Mesendoderm (in vitro differentiated cells): ENCODE results near the gene MRC1.

Experiments
- DNase-seq: peaks from one replicate; pipeline ENCODE4 v3.0.0; 2013
- H2AK5ac ChIP-seq: 2 replicates; pipeline ENCODE4 v1.6.1; 2013; ENCODE audit warnings: low read length, inconsistent platforms
- H2BK120ac ChIP-seq: 2 replicates; pipeline ENCODE4 v1.6.1; 2013; ENCODE audit warnings: low read depth, mild to moderate bottlenecking, low read length, moderate library complexity, mixed read lengths
- H2BK15ac ChIP-seq: replicated peaks from 2 replicates; pipeline ENCODE4 v1.6.1; 2013; ENCODE audit warnings: low read depth, mild to moderate bottlenecking, moderate library complexity
- H2BK5ac ChIP-seq: 2 replicates; pipeline ENCODE4 v1.6.1; 2013; ENCODE audit warnings: low read length, inconsistent platforms
- H3K18ac ChIP-seq: 2 replicates; pipeline ENCODE4 v1.6.1; 2013; ENCODE audit warnings: mild to moderate bottlenecking, low read length, mixed read lengths
- H3K23ac ChIP-seq: one replicate; pipeline ENCODE4 v1.6.1; 2013; ENCODE audit warnings: low read length
- H3K27ac ChIP-seq: 2 replicates; pipeline ENCODE4 v1.5.1; 2013; ENCODE audit warnings: low read depth, mild to moderate bottlenecking, inconsistent platforms, low read length, moderate library complexity
- H3K27me3 ChIP-seq: 2 replicates; pipeline ENCODE4 v1.6.1; 2013; ENCODE audit warnings: low read length, control low read depth, mild to moderate bottlenecking, inconsistent platforms; ENCODE audit not compliant: insufficient read depth, poor library complexity
- H3K36me3 ChIP-seq: 2 replicates; pipeline ENCODE4 v1.6.1; 2013; ENCODE audit warnings: low read length, inconsistent platforms; ENCODE audit not compliant: control insufficient read depth, insufficient read depth
- H3K4ac ChIP-seq: one replicate; pipeline ENCODE4 v1.6.1; 2013; ENCODE audit warnings: low read depth, mild to moderate bottlenecking, low read length, moderate library complexity
- H3K4me1 ChIP-seq: 2 replicates; pipeline ENCODE4 v1.6.1; 2013; ENCODE audit warnings: low read depth, low read length, inconsistent platforms; ENCODE audit not compliant: control insufficient read depth
- H3K4me2 ChIP-seq: 2 replicates; pipeline ENCODE4 v1.6.1; 2013; ENCODE audit warnings: low read length
- H3K4me3 ChIP-seq: 2 replicates; pipeline ENCODE4 v1.5.1; 2013; ENCODE audit warnings: mild to moderate bottlenecking, low read length
- H3K56ac ChIP-seq: one replicate; pipeline ENCODE4 v1.6.1; 2013; ENCODE audit warnings: low read length
- H3K79me1 ChIP-seq: 2 replicates; pipeline ENCODE4 v1.6.1; 2013; ENCODE audit warnings: low read length, inconsistent platforms
- H3K79me2 ChIP-seq: 2 replicates; pipeline ENCODE4 v1.6.1; 2013; ENCODE audit warnings: mild to moderate bottlenecking, low read length; ENCODE audit not compliant: control insufficient read depth, insufficient read depth
- H3K9ac ChIP-seq: 2 replicates; pipeline ENCODE4 v1.6.1; 2013; ENCODE audit warnings: low read length, inconsistent platforms
- H4K5ac ChIP-seq: one replicate; pipeline ENCODE4 v1.6.1; 2013; ENCODE audit warnings: low read length
- H4K8ac ChIP-seq: one replicate; pipeline ENCODE4 v1.6.1; 2013; ENCODE audit warnings: low read depth, mild to moderate bottlenecking, control low read depth, low read length, moderate library complexity
- WGBS: extraction: QIAGEN DNeasy Blood & Tissue Kit; methylation state at CpG from one replicate; pipeline ENCODE4 v1.1.7; 2013; ENCODE audit warnings: low lambda C conversion rate, missing lambda C conversion rate; ENCODE audit not compliant: insufficient coverage; ENCODE audit errors: extremely low coverage; 5-methylcytosine and 5-hydroxymethylcytosine counted together

Gene MRC1

GRCh38 chr10:17872191-17873091 lies 63.3 kb downstream of the MRC1 start:
- Histone ChIP-seq H2BK5ac (no peak overlapping the region), H3K79me2 (no peaks in the 10 kb centered on the region), H3K4me2 (no peak overlapping the region), H3K4ac (no peak overlapping the region), H3K23ac (no peak overlapping the region), H3K27ac (no peak overlapping the region), H4K5ac (no peak overlapping the region), H3K27me3 (no peaks in the 10 kb centered on the region), H3K79me1 (no peaks in the 10 kb centered on the region), H2BK15ac (no peak overlapping the region), H3K4me3 (no peak overlapping the region), H2BK120ac (no peak overlapping the region), H3K4me1 (no peaks in the 10 kb centered on the region), H2AK5ac (no peak overlapping the region), H3K56ac (no peak overlapping the region), H3K36me3 (no peaks in the 10 kb centered on the region), H3K18ac (no peak overlapping the region), H3K9ac (no peak overlapping the region), H4K8ac (no peak overlapping the region)
- DNase-seq, result peak; percentile 49
- no CpG with 5 or more reads among the region's 8 CpGs for WGBS

GRCh38 chr10:17873946-17874345 lies 64.8 kb downstream of the MRC1 start:
- no peak overlapping the region for H3K9ac ChIP-seq
- H3K23ac ChIP-seq, result no peak overlapping the region
- no peak overlapping the region for H3K27ac ChIP-seq
- no CpG with 5 or more reads among the region's 2 CpGs for WGBS
- H2BK120ac ChIP-seq, result no peak overlapping the region
- H3K56ac ChIP-seq, result no peak overlapping the region
- no peaks in the 10 kb centered on the region for H3K79me1 ChIP-seq
- H4K8ac ChIP-seq, result no peak overlapping the region
- H2BK15ac ChIP-seq, result no peak overlapping the region
- no peak overlapping the region for H4K5ac ChIP-seq
- no peaks in the 10 kb centered on the region for H3K27me3 ChIP-seq
- no peak overlapping the region for H2AK5ac ChIP-seq
- no peak overlapping the region for H3K4ac ChIP-seq
- H3K4me1 ChIP-seq, result no peaks in the 10 kb centered on the region
- H3K36me3 ChIP-seq, result no peaks in the 10 kb centered on the region
- no peak for DNase-seq
- no peak overlapping the region for H3K4me2 ChIP-seq
- H3K79me2 ChIP-seq, result no peaks in the 10 kb centered on the region
- H3K18ac ChIP-seq, result no peak overlapping the region
- H3K4me3 ChIP-seq, result no peak overlapping the region
- no peak overlapping the region for H2BK5ac ChIP-seq

DNA sequence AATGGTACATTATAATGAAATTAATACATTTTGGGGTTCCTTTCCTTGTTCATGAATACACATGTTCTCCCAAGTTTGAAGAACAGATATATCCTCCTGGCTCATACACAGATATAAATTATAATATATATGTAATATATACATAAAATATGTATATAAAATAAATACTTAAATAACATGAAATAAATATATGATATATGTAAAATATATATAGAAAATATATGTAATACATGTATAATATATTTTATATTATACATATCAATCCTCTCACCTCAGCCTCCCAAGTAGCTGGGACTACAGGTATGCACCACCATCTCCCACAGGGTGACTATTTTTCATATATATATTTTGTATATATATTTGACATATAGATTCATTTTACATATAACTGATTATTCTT lies 68.0 kb downstream of the MRC1 start:
- H4K5ac ChIP-seq, result no peak overlapping the region
- no peak overlapping the region for H3K4me2 ChIP-seq
- no peaks in the 10 kb centered on the region for H3K36me3 ChIP-seq
- H3K79me1 ChIP-seq, result no peaks in the 10 kb centered on the region
- no peak overlapping the region for H2BK5ac ChIP-seq
- H3K27me3 ChIP-seq, result no peaks in the 10 kb centered on the region
- H3K79me2 ChIP-seq, result no peaks in the 10 kb centered on the region
- H3K4me3 ChIP-seq, result no peak overlapping the region
- no peak overlapping the region for H2BK15ac ChIP-seq
- H3K18ac ChIP-seq, result no peak overlapping the region
- no peak overlapping the region for H2BK120ac ChIP-seq
- H3K9ac ChIP-seq, result no peak overlapping the region
- H3K4me1 ChIP-seq, result no peaks in the 10 kb centered on the region
- no peak overlapping the region for H2AK5ac ChIP-seq
- no peak overlapping the region for H4K8ac ChIP-seq
- H3K27ac ChIP-seq, result no peak overlapping the region
- no peak overlapping the region for H3K4ac ChIP-seq
- no peak overlapping the region for H3K56ac ChIP-seq
- DNase-seq, result no peak
- H3K23ac ChIP-seq, result no peak overlapping the region

DNA sequence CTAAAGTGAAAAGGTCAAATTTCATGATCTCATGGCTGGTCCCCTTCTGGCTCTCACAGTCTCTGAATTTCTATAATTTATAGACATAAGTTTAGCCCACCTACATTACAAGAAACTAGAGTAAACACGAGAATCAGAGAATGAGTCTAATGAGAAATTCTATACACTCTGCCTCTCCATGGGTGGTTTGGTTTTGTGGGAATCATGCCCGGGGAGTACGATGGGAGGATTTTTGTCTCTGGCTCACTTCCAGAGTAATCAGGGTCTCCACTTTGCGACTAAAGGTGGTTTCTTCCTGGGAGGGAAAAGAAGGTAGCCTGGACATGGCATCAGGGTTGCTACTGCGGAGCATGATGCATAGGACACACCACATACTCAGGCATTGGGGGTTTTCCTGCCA lies 69.7 kb downstream of the MRC1 start:
- no peak overlapping the region for H3K9ac ChIP-seq
- no peak overlapping the region for H3K4me3 ChIP-seq
- no peak overlapping the region for H3K27ac ChIP-seq
- no peak overlapping the region for H2BK120ac ChIP-seq
- H3K56ac ChIP-seq, result no peak overlapping the region
- H3K27me3 ChIP-seq, result no peaks in the 10 kb centered on the region
- no peak overlapping the region for H4K5ac ChIP-seq
- no peak overlapping the region for H2BK15ac ChIP-seq
- no peak for DNase-seq
- no peaks in the 10 kb centered on the region for H3K4me1 ChIP-seq
- H3K79me2 ChIP-seq, result no peaks in the 10 kb centered on the region
- H2AK5ac ChIP-seq, result no peak overlapping the region
- no peak overlapping the region for H3K18ac ChIP-seq
- H3K36me3 ChIP-seq, result no peaks in the 10 kb centered on the region
- no peak overlapping the region for H2BK5ac ChIP-seq
- no peak overlapping the region for H4K8ac ChIP-seq
- WGBS, result no CpG with 5 or more reads among the region's 5 CpGs
- H3K23ac ChIP-seq, result no peak overlapping the region
- no peak overlapping the region for H3K4me2 ChIP-seq
- H3K79me1 ChIP-seq, result no peaks in the 10 kb centered on the region
- no peak overlapping the region for H3K4ac ChIP-seq

GRCh38 chr10:17880601-17881000 lies 71.5 kb downstream of the MRC1 start:
- Histone ChIP-seq H2BK15ac (no peak overlapping the region), H4K5ac (no peak overlapping the region), H4K8ac (no peak overlapping the region), H2BK5ac (no peak overlapping the region), H2BK120ac (no peak overlapping the region), H3K4me2 (no peak overlapping the region), H3K4me1 (no peaks in the 10 kb centered on the region), H3K18ac (no peak overlapping the region), H3K36me3 (no peaks in the 10 kb centered on the region), H3K79me2 (no peaks in the 10 kb centered on the region), H3K27me3 (no peaks in the 10 kb centered on the region), H3K27ac (no peak overlapping the region), H3K56ac (no peak overlapping the region), H3K9ac (no peak overlapping the region), H3K4me3 (no peak overlapping the region), H2AK5ac (no peak overlapping the region), H3K23ac (no peak overlapping the region), H3K79me1 (no peaks in the 10 kb centered on the region), H3K4ac (no peak overlapping the region)
- no CpG with 5 or more reads among the region's 3 CpGs for WGBS
- DNase-seq, result no peak

GRCh38 chr10:17882557-17882956 lies 73.4 kb downstream of the MRC1 start:
- Histone ChIP-seq H3K4me3 (no peak overlapping the region), H3K4me2 (no peak overlapping the region), H4K5ac (no peak overlapping the region), H3K36me3 (no peaks in the 10 kb centered on the region), H3K27ac (no peak overlapping the region), H2BK15ac (no peak overlapping the region), H3K23ac (no peak overlapping the region), H3K4ac (no peak overlapping the region), H3K18ac (no peak overlapping the region), H3K56ac (no peak overlapping the region), H2BK120ac (no peak overlapping the region), H2AK5ac (no peak overlapping the region), H2BK5ac (no peak overlapping the region), H3K4me1 (no peaks in the 10 kb centered on the region), H4K8ac (no peak overlapping the region), H3K9ac (no peak overlapping the region), H3K79me2 (no peaks in the 10 kb centered on the region), H3K79me1 (no peaks in the 10 kb centered on the region), H3K27me3 (no peaks in the 10 kb centered on the region)
- DNase-seq, result no peak
- no CpG with 5 or more reads among the region's 1 CpG for WGBS
